DND-41 (cell line): ENCODE results near the gene TAF8.
A peak's percentile ranks its signal among the peaks of the same experiment; 100 is the strongest.

Experiments used
- ATAC-seq: fragments of 200-7000 bp; cut with Tn5 transposase; 3 replicates; pipeline ENCODE4 v1.9.1; 2021; ENCODE audit warnings: low read depth; ENCODE audit not compliant: insufficient read depth
- DNase-seq: peaks from one replicate; pipeline ENCODE4 v3.0.0-alpha.2; 2020
- H2AFZ ChIP-seq: 2 replicates; pipeline ENCODE4 v1.6.0; 2012; ENCODE audit warnings: low read depth, low read length
- H3K27ac ChIP-seq: 2 replicates; pipeline ENCODE4 v1.5.1; 2012; ENCODE audit warnings: low read length, inconsistent platforms
- H3K27me3 ChIP-seq: fragments of 200-600 bp; sonication (generic); 2 replicates; pipeline ENCODE4 v1.6.0; 2012; ENCODE audit warnings: low read length, mild to moderate bottlenecking, inconsistent platforms; ENCODE audit not compliant: insufficient read depth, poor library complexity
- H3K36me3 ChIP-seq: 2 replicates; pipeline ENCODE4 v1.5.1; 2012; ENCODE audit warnings: low read length, inconsistent platforms; ENCODE audit not compliant: insufficient read depth
- H3K4me1 ChIP-seq: 2 replicates; pipeline ENCODE4 v1.5.1; 2012; ENCODE audit warnings: mild to moderate bottlenecking, low read length; ENCODE audit not compliant: insufficient read depth
- H3K4me2 ChIP-seq: 2 replicates; pipeline ENCODE4 v1.6.0; 2012; ENCODE audit warnings: mild to moderate bottlenecking, moderate library complexity, low read length, inconsistent platforms; ENCODE audit not compliant: insufficient read depth
- H3K4me3 ChIP-seq, 2 experiments: fragments of 200-600 bp in 1 of 2; shearing (Covaris generic) in 1 of 2; 2 replicates each; pipeline ENCODE4 v1.5.1; 2012 to 2016; ENCODE audit warnings: inconsistent platforms in 2 of 2, low read length in 2 of 2, mild to moderate bottlenecking in 2 of 2, low read depth in 1 of 2, moderate library complexity in 1 of 2
- H3K79me2 ChIP-seq: 2 replicates; pipeline ENCODE4 v1.6.0; 2012; ENCODE audit warnings: low read length, inconsistent platforms; ENCODE audit not compliant: insufficient read depth
- H3K9ac ChIP-seq: 2 replicates; pipeline ENCODE4 v1.6.0; 2012; ENCODE audit warnings: low read depth, mild to moderate bottlenecking, inconsistent platforms, low read length, moderate library complexity
- H3K9me3 ChIP-seq: 2 replicates; pipeline ENCODE4 v1.5.1; 2012; ENCODE audit warnings: low read length, moderate library complexity, mild to moderate bottlenecking, inconsistent platforms; ENCODE audit not compliant: insufficient read depth, severe bottlenecking
- H4K20me1 ChIP-seq: 2 replicates; pipeline ENCODE4 v1.6.0; 2012; ENCODE audit warnings: low read length; ENCODE audit not compliant: insufficient read depth
- EZH2 ChIP-seq: IDR thresholded peaks from 3 replicates; pipeline ENCODE4 v1.6.1; 2012; ENCODE audit warnings: borderline replicate concordance, low read depth, mild to moderate bottlenecking, moderate library complexity, low read length, inconsistent platforms; ENCODE audit not compliant: severe bottlenecking
- TF ChIP-seq, protein P1 (sequence below): IDR thresholded peaks from 2 replicates; pipeline ENCODE4 v1.5.1; 2012; ENCODE audit warnings: borderline replicate concordance, low read length, moderate library complexity, mild to moderate bottlenecking; ENCODE audit not compliant: poor library complexity, severe bottlenecking; ENCODE audit errors: extremely low read depth

Gene TAF8

GRCh38 chr6:42042108-42042507 lies 8.2 kb upstream of the TAF8 start:
- no peaks in the 10 kb centered on the region for H4K20me1 ChIP-seq
- H3K4me3 ChIP-seq = no peak overlapping the region; a peak in 1 of 4 replicates
- peak overlapping the region; percentile 98 for H3K27ac ChIP-seq
- no peak for ATAC-seq
- H3K9me3 ChIP-seq = no peaks in the 10 kb centered on the region
- DNase-seq = no peak
- TF ChIP-seq EZH2 = no peak
- TF ChIP-seq, protein P1, sequence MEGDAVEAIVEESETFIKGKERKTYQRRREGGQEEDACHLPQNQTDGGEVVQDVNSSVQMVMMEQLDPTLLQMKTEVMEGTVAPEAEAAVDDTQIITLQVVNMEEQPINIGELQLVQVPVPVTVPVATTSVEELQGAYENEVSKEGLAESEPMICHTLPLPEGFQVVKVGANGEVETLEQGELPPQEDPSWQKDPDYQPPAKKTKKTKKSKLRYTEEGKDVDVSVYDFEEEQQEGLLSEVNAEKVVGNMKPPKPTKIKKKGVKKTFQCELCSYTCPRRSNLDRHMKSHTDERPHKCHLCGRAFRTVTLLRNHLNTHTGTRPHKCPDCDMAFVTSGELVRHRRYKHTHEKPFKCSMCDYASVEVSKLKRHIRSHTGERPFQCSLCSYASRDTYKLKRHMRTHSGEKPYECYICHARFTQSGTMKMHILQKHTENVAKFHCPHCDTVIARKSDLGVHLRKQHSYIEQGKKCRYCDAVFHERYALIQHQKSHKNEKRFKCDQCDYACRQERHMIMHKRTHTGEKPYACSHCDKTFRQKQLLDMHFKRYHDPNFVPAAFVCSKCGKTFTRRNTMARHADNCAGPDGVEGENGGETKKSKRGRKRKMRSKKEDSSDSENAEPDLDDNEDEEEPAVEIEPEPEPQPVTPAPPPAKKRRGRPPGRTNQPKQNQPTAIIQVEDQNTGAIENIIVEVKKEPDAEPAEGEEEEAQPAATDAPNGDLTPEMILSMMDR = no peak
- H3K4me2 ChIP-seq = peak overlapping the region; percentile 49; the same call in 1 of the 2 replicates
- H3K9ac ChIP-seq = peak overlapping the region; percentile 70
- no peak overlapping the region for H2AFZ ChIP-seq
- H3K79me2 ChIP-seq = peaks cover 87% of the 10 kb centered on the region
- H3K36me3 ChIP-seq = peaks cover 15% of the 10 kb centered on the region; the same call in 1 of the 2 replicates
- peaks cover 100% of the 10 kb centered on the region for H3K4me1 ChIP-seq
- no peaks in the 10 kb centered on the region for H3K27me3 ChIP-seq

GRCh38 chr6:42043787-42044475 lies 6.4 kb upstream of the TAF8 start:
- H3K4me3 ChIP-seq = peak overlapping the region in 1 of 2 experiments; percentile 46; a peak in 2 of 4 replicates
- H3K4me2 ChIP-seq = peak overlapping the region; percentile 56
- H3K9ac ChIP-seq = peak overlapping the region; percentile 70
- H3K9me3 ChIP-seq = no peaks in the 10 kb centered on the region
- H3K4me1 ChIP-seq = peaks cover 97% of the 10 kb centered on the region
- peak overlapping the region; percentile 98 for H3K27ac ChIP-seq
- no peaks in the 10 kb centered on the region; the same call in 1 of the 2 replicates for H4K20me1 ChIP-seq
- ATAC-seq (peak; percentile 53), DNase-seq (peak; percentile 95)
- no peak for TF ChIP-seq EZH2
- TF ChIP-seq, protein P1 = peak; percentile 99
- peaks cover 15% of the 10 kb centered on the region; the same call in 1 of the 2 replicates for H3K36me3 ChIP-seq
- H3K79me2 ChIP-seq = peaks cover 83% of the 10 kb centered on the region
- peak overlapping the region; percentile 34; the same call in 1 of the 2 replicates for H2AFZ ChIP-seq
- H3K27me3 ChIP-seq = no peaks in the 10 kb centered on the region

- H3K9ac ChIP-seq = peak overlapping the region; percentile 76
- H3K27ac ChIP-seq = peak overlapping the region; percentile 78
- peaks cover 15% of the 10 kb centered on the region; the same call in 1 of the 2 replicates for H3K36me3 ChIP-seq
- H3K4me2 ChIP-seq = peak overlapping the region; percentile 87
- TF ChIP-seq, protein P1 = no peak
- no peak for TF ChIP-seq EZH2
- peak overlapping the region in 1 of 2 experiments; percentile 88; a peak in 2 of 4 replicates for H3K4me3 ChIP-seq
- no peaks in the 10 kb centered on the region; the same call in 1 of the 2 replicates for H4K20me1 ChIP-seq
- peaks cover 92% of the 10 kb centered on the region for H3K4me1 ChIP-seq
- no peaks in the 10 kb centered on the region for H3K27me3 ChIP-seq
- DNase-seq (peak; percentile 96), ATAC-seq (peak; percentile 59)
- H2AFZ ChIP-seq = no peak overlapping the region
- peaks cover 73% of the 10 kb centered on the region for H3K79me2 ChIP-seq
- no peaks in the 10 kb centered on the region for H3K9me3 ChIP-seq
Observed at GRCh38 chr6:42045538-42046460, 4.5 kb upstream of the TAF8 start.
